PC-9 (cell line): ENCODE data around the gene FAM89B. TPM values are rescaled to one million over a fixed set of nuclear protein-coding genes. Genes with fewer than 3 reads are reported as not detected.
A peak's percentile ranks its signal among the peaks of the same experiment; 100 is the strongest.

ENCODE experiments used
- BruUV-seq: library from RNA; stranded (reverse); fragments of 400-500 nt; replicated peaks from 2 replicates; lab custom pipeline; 2021; lab: Mats Ljungman, UMichigan
- CTCF ChIA-PET: fragments of 300-600 bp; sonication (Branson Sonifier 250); formaldehyde crosslinking; loops from one replicate; lab custom pipeline; 2022; ENCODE audit warnings: antibody characterized with exemption; lab: Charles Lee
- POLR2A ChIA-PET: fragments of 300-600 bp; sonication (Branson Sonifier 250); formaldehyde crosslinking; loops from one replicate; lab custom pipeline; 2022; ENCODE audit warnings: antibody characterized with exemption; ENCODE audit not compliant: unreplicated experiment; lab: Charles Lee
- DNase-seq, 2 experiments: peaks; one replicate each; pipeline versions ENCODE4 v3.0.0 to v3.0.0-alpha.2; 2015 to 2022; ENCODE audit warnings: mixed read lengths in 1 of 2
- H2AFZ ChIP-seq: fragments of 200-600 bp; sonication (generic); 2 replicates; pipeline ENCODE4 v1.8.1; 2017; ENCODE audit warnings: antibody characterized with exemption
- H3F3A ChIP-seq: fragments of 200-600 bp; sonication (generic); 2 replicates; pipeline ENCODE4 v1.8.1; 2017; ENCODE audit warnings: antibody characterized with exemption, mild to moderate bottlenecking, low read depth; ENCODE audit not compliant: insufficient read depth
- H3K27ac ChIP-seq: fragments of 200-600 bp; sonication (generic); 2 replicates; pipeline ENCODE4 v1.6.1; 2016; ENCODE audit warnings: mixed run types
- H3K27me3 ChIP-seq: fragments of 200-600 bp; sonication (generic); 2 replicates; pipeline ENCODE4 v1.6.1; 2016; ENCODE audit warnings: low read depth, mixed run types; ENCODE audit not compliant: insufficient read depth
- H3K36me3 ChIP-seq: fragments of 200-600 bp; sonication (generic); 2 replicates; pipeline ENCODE4 v1.6.1; 2016; ENCODE audit warnings: low read depth, mixed run types
- H3K4me1 ChIP-seq: fragments of 200-600 bp; sonication (generic); replicated peaks from 2 replicates; pipeline ENCODE4 v1.6.1; 2016; ENCODE audit warnings: mixed run types; ENCODE audit not compliant: insufficient read depth
- H3K4me2 ChIP-seq: fragments of 200-600 bp; sonication (generic); 2 replicates; pipeline ENCODE4 v1.6.1; 2017; ENCODE audit warnings: mixed run types
- H3K4me3 ChIP-seq: fragments of 200-600 bp; sonication (generic); 2 replicates; pipeline ENCODE4 v1.6.1; 2016; ENCODE audit warnings: mixed run types
- H3K79me2 ChIP-seq: fragments of 200-600 bp; sonication (generic); 2 replicates; pipeline ENCODE4 v1.6.1; 2017; ENCODE audit warnings: low read depth, mixed run types
- H3K9me2 ChIP-seq: fragments of 200-600 bp; sonication (generic); 2 replicates; pipeline ENCODE4 v1.8.1; 2017; ENCODE audit warnings: mild to moderate bottlenecking; ENCODE audit not compliant: insufficient read depth
- H3K9me3 ChIP-seq: fragments of 200-600 bp; sonication (generic); 2 replicates; pipeline ENCODE4 v1.8.1; 2016; ENCODE audit warnings: low read depth; ENCODE audit not compliant: insufficient read depth
- H4K20me1 ChIP-seq: fragments of 200-600 bp; sonication (generic); 2 replicates; pipeline ENCODE4 v1.8.1; 2017; ENCODE audit not compliant: insufficient read depth
- CTCF ChIP-seq: fragments of 200-600 bp; sonication (generic); conservative IDR thresholded peaks from 2 replicates; pipeline ENCODE4 v1.6.1; 2017; ENCODE audit warnings: mixed run types, antibody characterized with exemption, mild to moderate bottlenecking, moderate library complexity
- EZH2 ChIP-seq: fragments of 200-600 bp; sonication (generic); IDR thresholded peaks from 2 replicates; pipeline ENCODE4 v1.8.0; 2017; ENCODE audit warnings: antibody characterized with exemption, low read depth
- intact Hi-C: fragments of 100-400 bp; cut with micrococcal nuclease; formaldehyde crosslinking; loops from one replicate; pipeline ENCODE4 v1.10.0; 2022; ENCODE audit not compliant: unreplicated experiment
- total RNA-seq: library from RNA; stranded (reverse); gene quantifications from 2 replicates; pipeline ENCODE4 v1.2.3, GENCODE V29; 2021

Gene FAM89B
- total RNA-seq, 1 experiment from 2014 or later: 53.3 TPM

DNA sequence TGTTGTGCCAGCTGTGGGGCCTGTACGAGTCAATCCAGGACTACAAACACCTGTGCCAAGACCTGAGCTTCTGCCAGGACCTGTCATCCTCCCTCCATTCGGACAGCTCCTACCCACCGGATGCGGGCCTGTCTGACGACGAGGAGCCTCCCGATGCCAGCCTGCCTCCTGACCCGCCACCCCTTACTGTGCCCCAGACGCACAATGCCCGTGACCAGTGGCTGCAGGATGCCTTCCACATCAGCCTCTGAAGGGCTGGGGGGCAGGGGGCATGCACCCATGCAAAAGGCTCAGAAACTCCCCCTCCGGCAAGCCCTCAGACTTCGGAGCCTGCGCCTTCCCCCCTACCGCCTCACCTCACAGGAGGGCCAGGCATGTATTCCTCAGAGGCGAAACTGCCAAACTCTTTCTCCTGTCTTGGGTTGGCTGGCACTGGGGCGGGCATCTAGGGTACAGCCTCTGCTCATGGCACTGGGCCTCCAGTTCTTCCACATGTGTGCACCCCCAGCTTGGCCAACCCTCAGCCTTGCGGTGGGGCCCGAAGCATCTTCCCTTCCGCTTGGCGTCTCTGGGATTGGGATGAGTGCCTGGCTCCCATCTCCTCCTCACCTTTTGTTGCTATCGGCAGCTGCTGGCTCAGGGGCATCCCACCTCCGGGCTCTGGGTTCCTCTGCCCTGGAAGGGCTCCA is 1.2 kb downstream of the FAM89B start:
- Histone ChIP-seq H3K4me3 (peak overlapping the region; percentile 73; the same call in 1 of the 2 replicates), H3K4me1 (peaks cover 59% of the 10 kb centered on the region), H3K36me3 (no peaks in the 10 kb centered on the region), H3K27me3 (no peaks in the 10 kb centered on the region), H3F3A (peaks cover 70% of the 10 kb centered on the region), H2AFZ (no peak overlapping the region), H4K20me1 (peaks cover 4% of the 10 kb centered on the region; the same call in 1 of the 2 replicates), H3K4me2 (peak overlapping the region; percentile 96), H3K27ac (no peak overlapping the region), H3K9me3 (no peaks in the 10 kb centered on the region), H3K79me2 (peaks cover 54% of the 10 kb centered on the region), H3K9me2 (no peaks in the 10 kb centered on the region)
- BruUV-seq: TSS peak; percentile 12
- CTCF ChIA-PET: interaction anchor here (0.5 to 1.2 kb wide), 2 partner anchors 66 to 224 kb away, joined by 3 to 4 read pairs; no protein-coding TSS in a partner anchor
- DNase-seq: no peak
- TF ChIP-seq CTCF (no peak), EZH2 (no peak)
- intact Hi-C loops: loop anchor here (5.0 kb wide), 5 partner anchors 46 to 479 kb away; partner anchors contain the start of genes CST6, KAT5, NEAT1 and SCYL1
- POLR2A ChIA-PET: interaction anchor here (1.5 kb wide), 1 partner anchor 20 kb away, joined by 4 read pairs; no protein-coding TSS in a partner anchor

DNA sequence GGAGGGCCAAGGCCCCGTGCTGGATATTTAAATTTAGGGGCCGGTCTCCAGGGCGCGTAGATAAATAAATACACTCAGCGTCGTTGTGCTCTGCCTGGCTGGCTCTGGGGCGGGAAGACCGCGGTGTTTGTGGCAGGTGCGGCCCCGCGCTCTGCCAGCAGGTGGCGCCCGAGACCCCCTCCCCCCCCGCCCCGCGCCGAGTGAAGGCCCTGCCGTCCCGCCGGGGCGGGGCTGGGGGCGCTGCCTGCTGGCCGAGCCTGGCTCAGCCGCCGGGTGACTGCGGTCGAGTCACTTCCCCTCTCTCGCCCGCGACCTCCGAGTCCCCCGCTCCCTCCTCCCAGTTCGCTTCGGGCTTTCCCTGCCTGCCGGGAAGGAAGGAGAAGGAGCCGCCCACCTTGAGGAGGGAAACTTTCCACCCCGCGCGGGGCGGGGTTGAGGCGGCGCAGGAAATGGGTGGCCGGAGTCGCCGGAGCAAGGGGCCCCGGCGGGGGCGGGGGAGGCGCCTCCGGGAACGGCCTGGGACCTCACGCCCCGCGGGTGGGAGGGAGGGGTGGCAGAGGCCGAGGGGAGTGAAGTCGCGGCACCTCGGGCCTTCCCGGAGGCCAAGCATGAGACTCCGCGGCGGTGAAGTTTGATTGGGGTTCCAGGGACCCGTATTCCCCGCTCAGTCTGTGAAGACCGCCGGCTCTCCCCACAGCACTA is 1.9 kb downstream of the FAM89B start:
- peak; percentile 84 for TF ChIP-seq CTCF
- TF ChIP-seq EZH2: no peak
- ChIA-PET POLR2A (no interaction called here), CTCF (no interaction called here)
- Histone ChIP-seq H2AFZ (no peak overlapping the region), H3K27me3 (no peaks in the 10 kb centered on the region), H3F3A (peaks cover 63% of the 10 kb centered on the region), H3K27ac (peak overlapping the region; percentile 30), H3K79me2 (peaks cover 52% of the 10 kb centered on the region), H3K4me2 (peak overlapping the region; percentile 96), H3K9me3 (no peaks in the 10 kb centered on the region), H3K36me3 (no peaks in the 10 kb centered on the region; the same call in 1 of the 2 replicates), H3K9me2 (no peaks in the 10 kb centered on the region), H3K4me3 (peak overlapping the region; percentile 81), H4K20me1 (peaks cover 7% of the 10 kb centered on the region; the same call in 1 of the 2 replicates), H3K4me1 (peaks cover 55% of the 10 kb centered on the region)
- intact Hi-C loops: loop anchor here (5.0 kb wide), 5 partner anchors 47 to 478 kb away; partner anchors contain the start of genes CST6, KAT5, NEAT1 and SCYL1
- peak; percentile 83 to 97 for DNase-seq
- BruUV-seq: no TSS peak

DNA sequence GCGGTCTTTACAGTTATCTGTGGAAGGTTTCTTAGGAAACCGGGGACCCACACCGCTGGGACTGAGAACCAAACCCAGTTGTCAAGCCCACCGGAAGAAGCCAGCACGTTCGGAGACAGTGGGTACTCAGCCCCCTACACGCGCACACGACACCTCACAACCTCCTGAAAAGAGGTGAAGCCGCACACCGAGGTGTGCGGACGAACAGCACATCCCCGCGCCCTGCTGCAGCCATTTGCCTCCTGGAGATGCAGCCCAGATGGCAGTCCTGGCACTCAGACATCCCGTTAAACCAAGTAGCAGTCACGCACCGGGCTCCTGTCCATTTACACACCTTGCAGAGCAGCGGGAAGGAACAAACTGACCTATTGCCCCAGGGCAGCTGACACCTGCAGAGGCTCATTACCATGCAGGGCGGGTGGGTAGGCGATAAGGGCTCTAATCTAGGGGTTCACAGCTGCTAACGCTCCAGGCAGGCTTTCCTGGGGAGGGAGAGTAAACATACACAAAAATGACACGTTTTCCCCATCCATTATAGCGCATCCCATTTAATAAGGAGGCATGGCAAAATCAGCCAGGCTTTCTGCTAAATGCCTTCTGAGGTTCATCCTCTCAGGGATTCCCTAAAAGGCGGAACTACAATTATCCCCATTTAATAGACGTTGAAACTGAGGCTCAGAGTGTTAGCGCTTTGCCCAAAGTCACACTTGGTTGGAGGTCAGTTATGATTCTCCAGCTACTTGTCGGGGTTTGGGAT is 2.7 kb downstream of the FAM89B start:
- Histone ChIP-seq H3K9me2 (no peaks in the 10 kb centered on the region), H3K9me3 (no peaks in the 10 kb centered on the region), H3K27me3 (no peaks in the 10 kb centered on the region), H4K20me1 (peaks cover 7% of the 10 kb centered on the region; the same call in 1 of the 2 replicates), H3F3A (peaks cover 57% of the 10 kb centered on the region), H3K79me2 (peaks cover 51% of the 10 kb centered on the region), H3K4me2 (peak overlapping the region; percentile 82), H2AFZ (no peak overlapping the region), H3K4me1 (peaks cover 55% of the 10 kb centered on the region), H3K36me3 (no peaks in the 10 kb centered on the region; the same call in 1 of the 2 replicates), H3K27ac (peak overlapping the region; percentile 30), H3K4me3 (peak overlapping the region; percentile 81)
- peak; percentile 56 to 65 for DNase-seq
- BruUV-seq: TSS peak; percentile 59
- ChIA-PET POLR2A (no interaction called here), CTCF (no interaction called here)
- TF ChIP-seq CTCF (no peak), EZH2 (no peak)
- intact Hi-C loops: loop anchor here (5.0 kb wide), 5 partner anchors 48 to 477 kb away; partner anchors contain the start of genes CST6, KAT5, NEAT1 and SCYL1
